HG02840 (cell line): ENCODE results near the gene ADGRE1.

Source experiments
- ATAC-seq: cut with Tn5 transposase; IDR thresholded peaks from one replicate; pipeline ENCODE4 v1.9.1; 2021; ENCODE audit warnings: mild to moderate bottlenecking, moderate library complexity, moderate number of reproducible peaks; ENCODE audit not compliant: unreplicated experiment, low FRiP score

The ADGRE1 gene

GRCh38 chr19:6952956-6953355 lies 65.6 kb downstream of the ADGRE1 start:
- no peak for ATAC-seq

GRCh38 chr19:6955082-6955481 lies 67.7 kb downstream of the ADGRE1 start:
- ATAC-seq = no peak

- no peak for ATAC-seq
Observed at GRCh38 chr19:6956573-6956972, 69.2 kb downstream of the ADGRE1 start.

- no peak for ATAC-seq
Observed at GRCh38 chr19:6958791-6959190, 71.4 kb downstream of the ADGRE1 start.

- ATAC-seq = no peak
Observed at GRCh38 chr19:6963244-6963852, 76.0 kb downstream of the ADGRE1 start.

GRCh38 chr19:6963937-6964336 lies 76.6 kb downstream of the ADGRE1 start:
- no peak for ATAC-seq

- no peak for ATAC-seq
Observed at GRCh38 chr19:6967967-6968366, 80.6 kb downstream of the ADGRE1 start.

- ATAC-seq = no peak
Observed at GRCh38 chr19:6969490-6969889, 82.1 kb downstream of the ADGRE1 start.

GRCh38 chr19:6970021-6970420 lies 82.6 kb downstream of the ADGRE1 start:
- no peak for ATAC-seq

- ATAC-seq = no peak
Observed at GRCh38 chr19:6970443-6970842, 83.1 kb downstream of the ADGRE1 start.

- no peak for ATAC-seq
Observed at GRCh38 chr19:6971366-6971765, 84.0 kb downstream of the ADGRE1 start.

- ATAC-seq = no peak
Observed at GRCh38 chr19:6976197-6976596, 88.8 kb downstream of the ADGRE1 start.

- no peak for ATAC-seq
Observed at GRCh38 chr19:6979399-6979798, 92.0 kb downstream of the ADGRE1 start.

- ATAC-seq = no peak
Observed at GRCh38 chr19:6983448-6983847, 96.1 kb downstream of the ADGRE1 start.

- no peak for ATAC-seq
Observed at GRCh38 chr19:6987850-6988249, 100.5 kb downstream of the ADGRE1 start.

GRCh38 chr19:6988257-6988656 lies 100.9 kb downstream of the ADGRE1 start:
- no peak for ATAC-seq
